HG02840 (cell line): ENCODE data around the gene PTPN14.
"Not testable (repeated sequence)": the region's sequence is repeated elsewhere in the genome, so short reads cannot be mapped to it uniquely, and the experiment has no call there.

ENCODE experiments used
- ATAC-seq: cut with Tn5 transposase; IDR thresholded peaks from one replicate; pipeline ENCODE4 v1.9.1; 2021; ENCODE audit warnings: mild to moderate bottlenecking, moderate library complexity, moderate number of reproducible peaks; ENCODE audit not compliant: unreplicated experiment, low FRiP score

PTPN14 gene

GRCh38 chr1:214414691-214415090 is 136.7 kb downstream of the PTPN14 start:
- ATAC-seq: no peak

- no peak for ATAC-seq
These were observed 138.1 kb downstream of the PTPN14 start for GRCh38 chr1:214413315-214413714.

GRCh38 chr1:214404571-214405213 is 146.7 kb downstream of the PTPN14 start:
- ATAC-seq: no peak

- ATAC-seq: no peak
These were observed 147.2 kb downstream of the PTPN14 start for GRCh38 chr1:214404154-214404553.

- ATAC-seq: no peak
These were observed 148.0 kb downstream of the PTPN14 start for GRCh38 chr1:214403431-214403830.

GRCh38 chr1:214402613-214403083 is 148.8 kb downstream of the PTPN14 start:
- ATAC-seq: no peak

- ATAC-seq: no peak
These were observed 149.7 kb downstream of the PTPN14 start for GRCh38 chr1:214401666-214402065.

GRCh38 chr1:214400131-214400530 is 151.3 kb downstream of the PTPN14 start:
- no peak for ATAC-seq

GRCh38 chr1:214398490-214398889 is 152.9 kb downstream of the PTPN14 start:
- no peak for ATAC-seq

GRCh38 chr1:214397497-214397896 is 153.9 kb downstream of the PTPN14 start:
- ATAC-seq: no peak

GRCh38 chr1:214396330-214396729 is 155.1 kb downstream of the PTPN14 start:
- no peak for ATAC-seq

- ATAC-seq: not testable (repeated sequence)
These were observed 156.8 kb downstream of the PTPN14 start for GRCh38 chr1:214394569-214394968.

- no peak for ATAC-seq
These were observed 158.3 kb downstream of the PTPN14 start for GRCh38 chr1:214393086-214393485.

GRCh38 chr1:214391873-214392645 is 159.3 kb downstream of the PTPN14 start:
- ATAC-seq: no peak

- no peak for ATAC-seq
These were observed 161.7 kb downstream of the PTPN14 start for GRCh38 chr1:214389734-214390133.

- ATAC-seq: no peak
These were observed 164.7 kb downstream of the PTPN14 start for GRCh38 chr1:214386747-214387146.

GRCh38 chr1:214386333-214386732 is 165.1 kb downstream of the PTPN14 start:
- ATAC-seq: no peak

- no peak for ATAC-seq
These were observed 166.0 kb downstream of the PTPN14 start for GRCh38 chr1:214385428-214385827.

- no peak for ATAC-seq
These were observed 166.9 kb downstream of the PTPN14 start for GRCh38 chr1:214384373-214385079.

- ATAC-seq: no peak
These were observed 167.7 kb downstream of the PTPN14 start for GRCh38 chr1:214383381-214384372.
